NCI-H226 (cell line): ENCODE measurements around the gene RARA.

Experiments used
- DNase-seq: peaks from one replicate; pipeline ENCODE4 v3.0.0-alpha.2; 2015

The RARA gene

DNA sequence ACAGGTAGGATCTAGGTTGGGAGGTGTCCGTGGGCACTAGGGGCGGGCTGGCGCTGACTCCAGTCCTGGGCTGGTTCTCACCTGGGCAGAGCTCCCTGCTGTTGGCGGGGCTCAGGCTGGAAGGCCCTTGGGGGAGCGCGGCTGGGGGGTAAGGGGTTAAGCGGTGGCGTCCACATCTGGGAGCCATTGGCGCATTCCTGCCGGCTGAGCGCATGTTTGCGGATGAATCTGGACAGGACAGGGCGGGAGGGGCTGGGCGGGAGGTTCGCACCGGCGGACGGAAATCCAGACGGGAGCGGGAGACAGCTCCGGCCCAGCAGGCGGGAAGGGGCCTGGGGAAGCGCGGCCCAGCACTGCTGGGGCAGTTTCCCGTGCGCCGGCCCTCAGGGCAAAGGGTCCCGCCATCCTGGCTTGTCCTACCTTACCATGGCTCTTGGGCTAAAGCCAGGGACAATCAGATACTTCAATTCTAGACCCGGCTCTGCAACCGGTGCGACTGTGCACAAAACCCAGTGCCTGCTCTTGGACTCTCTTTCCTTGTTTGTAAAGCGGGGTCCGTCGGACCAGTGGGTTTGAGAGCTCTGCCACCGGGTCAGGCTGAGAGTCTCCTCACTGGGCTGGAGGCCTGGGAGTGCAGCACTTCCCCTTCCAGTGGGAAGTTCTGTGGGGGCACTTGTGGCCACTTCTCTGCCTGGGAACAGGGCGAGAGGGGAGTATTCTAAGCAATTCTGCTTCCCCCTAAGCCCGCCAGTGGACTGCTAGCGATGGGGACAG, 7.8 kb downstream of the RARA start:
- peak; percentile 63 for DNase-seq

DNA sequence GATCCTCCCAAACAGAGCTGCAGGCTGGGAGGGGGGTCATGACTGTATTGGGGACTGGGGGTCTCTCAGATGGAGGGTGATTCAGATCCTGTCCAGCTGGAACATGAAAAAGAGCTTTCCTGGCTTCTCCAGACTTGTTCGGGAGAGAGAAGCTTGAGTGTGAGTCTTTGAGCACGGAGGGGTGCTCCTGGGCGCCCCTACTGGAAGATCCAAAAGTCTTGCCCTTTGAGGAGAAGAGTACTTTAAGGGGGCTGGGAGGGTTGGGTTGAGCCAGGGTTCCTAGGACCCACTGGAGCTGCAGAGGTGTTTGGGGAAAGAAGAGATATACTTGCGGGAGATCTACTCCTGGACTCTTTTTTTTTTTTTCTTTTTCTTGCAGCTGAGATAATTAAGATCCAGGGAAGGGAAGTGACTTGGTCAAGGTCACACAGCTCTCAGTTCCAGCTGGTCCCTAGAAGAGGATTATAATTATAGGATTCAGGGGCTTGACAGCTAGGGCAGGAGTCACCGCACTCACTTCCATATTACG, 8.4 kb downstream of the RARA start:
- no peak for DNase-seq

DNA sequence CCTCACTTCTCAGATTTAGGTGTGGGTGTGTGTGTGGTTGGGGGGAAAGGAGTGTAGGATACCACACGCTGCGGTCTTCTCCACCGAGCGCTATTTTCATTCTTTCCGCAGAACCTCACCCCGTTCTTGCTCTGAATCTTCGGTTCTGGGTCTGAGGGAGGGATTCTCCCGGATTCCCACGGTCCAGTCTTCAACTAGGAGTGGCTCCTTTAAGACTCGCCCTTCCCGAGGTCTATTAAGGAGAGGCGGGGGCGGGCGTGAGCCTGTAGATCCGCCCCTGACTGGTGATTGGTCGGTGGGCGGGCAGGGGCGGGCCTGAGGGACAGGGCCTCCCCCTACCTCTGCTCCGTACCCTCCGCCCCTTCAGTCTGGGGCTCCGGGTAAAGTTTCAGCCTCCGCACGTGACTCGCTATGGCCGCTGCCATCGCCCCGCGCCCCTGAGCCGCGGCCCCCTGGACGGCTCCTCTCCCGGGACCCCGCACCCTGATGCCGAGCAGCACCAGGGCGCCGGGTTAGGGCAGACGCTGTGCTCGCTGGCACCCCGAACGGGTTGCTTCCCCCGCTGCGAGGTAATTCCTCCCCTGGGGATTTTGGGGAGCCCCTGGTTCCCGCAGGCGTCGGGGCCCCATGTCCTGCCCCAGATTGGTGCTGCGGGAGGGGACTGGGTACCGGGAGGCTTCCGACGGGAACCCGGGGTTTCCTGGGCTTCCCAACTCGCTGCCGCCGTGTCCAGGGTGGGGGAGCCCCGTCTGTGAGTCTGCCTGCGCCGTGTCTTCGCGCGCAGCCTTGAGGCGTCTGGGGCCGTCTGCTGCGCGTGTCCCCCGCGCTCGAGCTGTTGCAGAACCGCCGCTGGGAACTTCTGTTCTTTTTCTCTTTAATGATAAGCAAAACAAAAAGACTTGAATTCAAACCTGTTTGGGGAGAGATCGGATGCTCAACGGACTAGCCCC, 9.2 kb downstream of the RARA start:
- peak; percentile 93 for DNase-seq

DNA sequence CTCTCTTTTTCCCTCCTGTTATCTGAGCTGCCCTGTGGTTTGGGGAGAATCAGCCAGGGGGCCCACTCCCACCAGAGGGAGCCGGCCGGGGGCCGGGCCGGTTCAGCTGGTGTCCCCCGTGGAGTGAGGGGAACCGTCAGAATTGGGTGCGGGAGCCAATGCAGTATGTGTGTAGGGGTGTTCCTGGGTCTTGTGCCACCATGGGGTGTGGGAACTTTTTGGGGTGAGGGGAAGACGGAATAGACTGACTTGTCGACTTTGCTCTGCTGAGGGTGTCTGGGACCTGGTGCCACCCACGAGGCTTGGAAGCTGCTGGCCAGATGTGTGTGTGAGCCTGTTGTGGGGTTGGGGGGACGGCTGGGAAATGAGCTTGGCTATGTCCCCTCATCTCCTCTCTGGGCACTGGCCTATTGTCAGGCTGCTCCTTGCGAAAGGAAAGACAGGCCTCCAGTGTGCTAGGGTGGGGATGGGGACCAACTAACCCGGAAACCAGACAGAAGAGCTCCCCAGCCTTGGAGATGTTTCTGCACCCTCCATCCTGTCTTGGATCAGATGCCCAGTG, 9.9 kb downstream of the RARA start:
- DNase-seq, result no peak

DNA sequence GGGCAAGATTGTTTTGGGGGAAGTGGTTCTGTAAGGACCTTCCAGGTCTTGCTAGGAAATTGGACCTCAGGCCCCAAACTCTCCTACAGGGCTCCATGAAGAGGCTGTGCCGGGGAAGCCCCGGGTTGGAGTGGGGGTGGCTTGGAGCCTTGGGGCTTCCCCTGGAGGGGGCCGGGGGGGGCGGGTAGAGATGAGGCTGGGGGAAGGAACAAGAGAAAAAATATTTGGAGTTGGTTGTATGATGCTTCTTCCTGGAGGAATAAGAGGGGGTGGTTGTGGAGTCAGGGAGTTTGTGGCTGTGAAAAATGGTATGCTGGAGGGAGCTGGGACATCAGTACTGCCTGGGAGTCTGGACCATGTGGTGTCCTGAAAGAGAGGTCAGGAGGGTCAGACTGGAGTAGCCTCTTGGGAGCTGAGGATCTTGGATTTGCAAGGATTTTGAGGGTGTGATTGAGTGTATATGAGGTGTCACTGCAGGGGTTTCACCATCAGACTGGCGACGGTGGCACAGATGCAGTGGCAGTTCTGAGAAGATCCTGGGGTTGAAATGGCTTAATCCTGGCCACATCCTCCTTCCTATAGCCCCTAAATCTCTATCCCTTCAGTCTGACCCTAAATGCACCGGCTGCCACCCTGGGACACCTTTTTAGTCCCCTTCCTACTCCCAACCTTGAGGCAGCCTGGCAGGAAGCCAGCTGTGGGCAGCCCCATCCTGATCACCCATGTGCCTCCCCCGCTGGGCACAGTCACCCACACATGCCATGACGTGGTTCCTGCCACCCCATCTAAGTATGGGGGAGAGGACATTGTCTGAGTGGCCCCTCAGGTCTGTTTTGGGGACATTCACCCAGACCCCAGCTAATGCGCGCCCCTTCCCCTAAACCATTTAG, 10.9 kb downstream of the RARA start:
- DNase-seq, result no peak

DNA sequence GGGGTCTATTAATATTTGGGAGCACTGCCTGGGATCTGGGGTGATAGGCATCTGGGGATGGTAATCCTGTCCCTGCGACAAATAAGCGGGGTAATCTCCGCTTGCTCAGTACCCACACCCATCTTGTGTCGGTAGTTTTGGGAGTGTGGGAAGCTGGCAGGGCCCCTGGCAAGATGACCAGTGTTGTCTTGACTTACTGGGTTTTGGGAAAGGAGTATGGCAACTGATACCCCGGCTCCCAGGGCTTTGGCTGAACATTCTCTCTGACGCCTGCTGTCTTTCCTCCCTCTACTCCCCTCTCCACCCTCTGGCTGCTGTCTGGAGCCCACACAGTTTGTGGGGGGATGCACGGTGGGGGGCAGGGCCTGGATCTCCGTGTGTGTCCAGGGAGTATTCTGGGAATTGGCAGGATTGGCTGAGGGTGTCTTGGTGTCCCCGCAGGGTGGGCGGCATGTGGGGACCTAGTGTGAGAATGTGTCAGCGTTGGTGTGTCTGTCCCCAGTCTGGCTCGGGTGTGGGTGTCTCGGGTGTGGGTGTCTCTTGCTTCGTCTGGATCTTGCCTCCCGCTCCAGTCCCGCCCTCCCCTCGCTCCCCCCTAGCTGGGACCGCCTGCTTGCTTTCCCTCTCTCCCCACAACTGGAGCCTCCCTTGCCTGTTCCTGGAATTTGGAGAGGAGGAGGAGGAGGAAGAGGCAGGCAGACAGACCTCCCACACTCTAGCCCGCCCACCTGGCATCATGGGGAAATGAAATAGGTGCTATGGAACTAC, 12.0 kb downstream of the RARA start:
- peak; percentile 68 for DNase-seq

DNA sequence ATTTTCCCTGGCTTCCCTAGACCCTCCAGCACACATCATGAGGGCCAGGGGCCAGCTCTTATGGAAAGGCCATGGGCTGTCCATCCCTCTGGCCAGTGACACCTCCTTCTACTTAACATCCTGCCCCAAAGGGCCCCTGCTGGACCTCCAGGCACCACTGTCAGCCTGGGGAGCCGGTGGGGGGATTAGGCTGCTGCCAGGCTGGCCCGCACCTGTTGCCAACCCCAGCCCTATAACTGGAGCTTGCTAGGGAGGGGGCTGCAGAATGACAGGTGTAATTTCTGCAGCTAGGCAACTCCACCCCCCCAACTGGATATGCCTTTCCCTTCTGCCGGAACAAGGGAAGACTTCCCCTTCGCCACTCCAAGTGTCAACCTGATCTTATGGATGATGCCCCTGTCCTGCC, 12.5 kb downstream of the RARA start:
- DNase-seq, result no peak

DNA sequence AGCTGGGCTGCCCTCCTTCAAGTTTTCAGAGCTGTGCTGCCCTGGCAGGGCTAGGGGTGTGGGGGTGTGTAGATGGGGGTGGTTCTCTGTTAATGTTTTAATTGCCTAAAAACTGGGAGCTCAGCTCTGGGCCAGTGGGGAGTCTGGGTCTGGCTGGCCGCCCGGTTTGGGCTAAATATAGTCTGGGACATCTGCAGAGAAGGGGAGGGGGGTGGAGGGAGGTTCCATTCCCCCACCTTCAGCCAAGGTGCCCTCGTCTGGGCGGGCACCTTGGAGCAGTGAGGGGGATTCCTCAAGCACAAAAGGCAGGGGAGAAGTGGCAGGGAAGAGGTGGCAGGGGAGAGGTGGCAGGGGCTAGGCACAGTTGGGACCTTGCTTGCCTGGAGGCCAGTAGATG, 13.0 kb downstream of the RARA start:
- DNase-seq, result no peak

DNA sequence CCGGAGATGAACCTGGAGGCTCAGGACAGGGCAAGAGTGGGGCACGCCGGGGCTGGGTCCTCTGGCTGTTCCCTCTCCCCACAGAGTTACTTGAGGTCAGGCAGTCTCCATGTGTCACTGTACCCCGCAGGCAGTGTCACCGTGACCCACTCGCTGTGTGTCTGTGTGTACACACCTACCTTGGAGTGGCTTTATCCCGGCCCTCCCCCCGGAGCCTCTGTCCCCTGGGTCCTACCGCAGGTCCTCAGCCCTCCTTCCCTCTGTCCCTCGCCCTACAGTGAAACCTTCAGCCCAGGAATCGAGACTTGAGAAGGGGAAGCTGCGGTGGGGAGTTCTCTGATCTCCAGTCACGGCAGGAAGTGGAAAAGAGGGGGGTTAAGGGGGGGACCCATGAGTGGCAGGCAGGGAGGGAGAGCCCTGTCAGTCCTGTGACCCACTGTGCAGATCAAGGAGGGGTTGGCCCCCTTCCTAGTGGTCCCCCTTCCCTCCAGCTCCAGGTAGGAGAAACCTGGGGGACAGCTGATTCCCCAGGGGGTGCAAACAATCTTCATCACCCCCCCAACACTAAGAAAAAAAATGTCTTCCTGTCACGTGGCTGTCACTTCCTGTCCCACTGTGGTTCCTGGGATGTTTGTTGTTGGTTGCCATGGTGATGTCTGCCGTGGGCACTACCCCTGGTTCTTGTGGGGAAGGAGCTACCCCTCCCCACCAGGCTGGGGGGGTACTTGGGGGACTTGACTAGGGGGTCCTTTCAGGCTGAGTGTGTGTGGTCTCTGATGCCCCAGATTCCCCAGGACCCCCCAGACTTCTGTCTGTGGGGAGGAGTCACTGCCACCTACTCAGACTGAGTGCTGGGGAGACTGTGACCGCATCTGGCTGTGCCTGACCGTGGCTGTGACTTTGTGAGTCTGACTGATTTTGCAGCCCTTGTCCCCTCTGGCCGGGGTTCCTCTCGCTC, 13.7 kb downstream of the RARA start:
- DNase-seq, result peak; percentile 74

DNA sequence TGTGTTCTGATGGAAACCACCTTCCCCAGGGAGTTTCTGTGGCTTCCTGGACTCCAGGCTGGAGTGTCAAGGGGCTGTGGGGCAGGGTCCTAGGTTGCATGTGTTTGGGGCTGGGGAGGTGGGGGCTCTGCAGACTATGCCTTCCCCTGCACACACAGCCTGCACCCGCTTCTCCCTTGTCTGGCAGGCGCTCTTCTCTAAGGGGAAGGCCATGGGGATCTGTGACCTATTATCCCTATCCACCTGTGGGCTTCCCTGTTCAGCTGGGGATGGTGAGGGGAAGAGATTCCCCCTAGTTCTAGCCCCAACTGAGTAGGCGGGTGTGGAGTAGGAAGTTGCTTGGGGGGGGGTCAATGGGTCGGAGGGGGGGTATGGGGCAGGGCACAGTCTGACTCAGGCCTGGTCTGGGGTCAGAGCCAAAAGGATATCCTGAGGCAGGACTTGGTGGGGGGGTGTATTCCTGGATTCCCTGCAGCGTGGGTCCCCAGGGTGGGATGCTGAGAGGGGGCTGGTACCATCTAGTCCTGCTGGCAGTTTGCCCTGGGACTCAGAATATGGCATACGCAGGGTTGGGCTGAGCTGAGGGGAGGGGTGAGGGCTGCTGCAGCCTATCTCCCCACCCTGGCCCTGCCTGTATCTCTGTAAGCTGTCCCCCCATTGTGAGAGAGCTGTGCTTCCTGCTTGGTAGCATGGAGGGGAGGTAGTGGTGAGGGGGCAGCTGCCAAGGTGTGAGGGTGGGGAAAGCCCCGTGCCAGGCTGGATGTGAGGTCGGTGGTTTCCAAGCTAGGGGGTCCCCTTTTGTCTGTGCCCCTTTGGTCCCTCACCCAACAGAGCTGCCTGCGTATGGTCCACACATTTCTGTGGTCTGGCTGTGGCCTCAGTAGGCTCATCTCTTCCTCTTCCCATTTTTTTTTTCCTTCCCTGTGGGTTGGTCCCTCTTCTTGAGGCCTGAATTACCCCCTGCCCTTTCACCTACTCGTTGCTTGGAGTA, 14.7 kb downstream of the RARA start:
- peak; percentile 68 for DNase-seq

DNA sequence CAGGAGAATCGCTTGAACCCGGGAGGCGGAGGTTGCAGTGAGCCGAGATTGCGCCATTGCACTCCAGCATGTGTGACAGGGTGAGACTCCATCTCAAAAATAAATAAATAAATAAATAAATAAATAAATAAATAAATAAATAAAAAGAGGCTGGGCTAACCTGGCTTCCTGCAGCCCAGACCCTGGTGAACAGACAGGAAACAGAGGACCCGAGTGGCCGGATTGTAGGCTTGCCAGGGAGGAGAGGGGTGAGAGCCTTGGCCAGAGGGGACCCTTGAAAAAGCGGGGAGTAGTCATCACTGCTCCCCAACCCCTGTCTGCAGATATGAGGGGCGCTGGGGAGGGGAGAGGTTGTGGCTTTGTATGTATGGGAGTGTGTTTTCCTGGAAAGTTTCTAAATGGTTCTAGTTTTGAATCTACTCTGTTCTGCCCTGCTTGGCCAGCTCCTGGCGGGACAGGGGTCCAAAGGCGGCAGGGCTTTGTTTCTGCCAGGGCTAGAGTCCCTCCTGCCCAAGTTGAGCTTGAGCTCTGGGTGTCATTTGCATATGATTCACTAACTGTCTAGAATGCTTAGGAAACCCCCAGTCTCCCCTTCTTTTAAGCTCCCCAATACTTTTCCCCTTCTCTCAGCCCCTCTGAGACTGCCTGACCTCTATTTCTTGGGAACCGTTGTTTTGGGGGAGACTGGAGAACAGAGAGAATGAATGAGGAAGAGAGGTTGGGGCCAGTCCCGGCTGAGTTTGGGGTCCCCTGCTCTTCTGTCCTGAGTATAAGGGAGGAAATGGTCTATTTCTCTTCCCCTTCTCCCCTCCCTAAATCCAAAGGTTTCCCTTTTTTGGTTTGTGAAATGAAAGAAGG, 16.4 kb downstream of the RARA start:
- DNase-seq, result peak; percentile 1

DNA sequence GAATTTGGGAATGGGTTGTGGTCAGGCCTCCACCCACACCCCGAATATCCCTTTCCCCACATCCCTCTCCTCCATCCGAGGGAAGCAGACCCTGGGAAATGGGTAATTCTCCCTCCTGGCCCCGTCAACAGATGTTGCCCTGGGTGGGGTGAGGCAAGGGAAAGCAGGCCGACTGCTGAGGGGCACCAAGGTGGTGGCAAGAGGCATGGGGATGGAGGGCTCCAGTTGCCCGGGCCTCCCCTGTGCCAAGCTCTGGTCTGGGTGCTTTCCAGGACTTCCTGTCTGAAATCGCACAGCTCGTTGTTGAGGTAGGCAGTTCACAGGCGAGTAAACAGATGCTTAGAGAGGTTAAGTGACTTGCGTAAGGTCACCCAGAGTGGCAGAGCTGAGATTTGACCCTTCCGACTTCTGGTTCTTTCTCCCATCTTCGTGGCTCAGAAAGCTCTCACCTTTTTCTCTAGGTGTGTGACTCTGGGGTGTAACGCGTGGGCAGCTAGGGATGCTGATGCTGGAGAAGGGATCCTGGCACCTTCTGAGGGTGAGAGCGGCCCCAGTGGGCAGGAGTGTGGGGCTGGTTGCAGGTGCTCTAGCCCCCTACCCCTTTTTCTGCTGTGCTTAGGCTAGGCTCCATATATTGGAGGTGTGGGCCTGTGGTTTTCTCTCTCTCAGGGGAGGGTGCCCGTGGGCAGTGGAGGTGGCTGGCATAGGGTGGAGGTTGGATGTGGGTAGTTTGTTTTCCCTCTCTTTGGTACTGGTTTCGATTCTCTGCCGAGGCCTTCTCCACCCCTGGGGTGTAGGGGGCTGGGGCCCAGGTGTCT, 17.2 kb downstream of the RARA start:
- DNase-seq, result peak; percentile 10

DNA sequence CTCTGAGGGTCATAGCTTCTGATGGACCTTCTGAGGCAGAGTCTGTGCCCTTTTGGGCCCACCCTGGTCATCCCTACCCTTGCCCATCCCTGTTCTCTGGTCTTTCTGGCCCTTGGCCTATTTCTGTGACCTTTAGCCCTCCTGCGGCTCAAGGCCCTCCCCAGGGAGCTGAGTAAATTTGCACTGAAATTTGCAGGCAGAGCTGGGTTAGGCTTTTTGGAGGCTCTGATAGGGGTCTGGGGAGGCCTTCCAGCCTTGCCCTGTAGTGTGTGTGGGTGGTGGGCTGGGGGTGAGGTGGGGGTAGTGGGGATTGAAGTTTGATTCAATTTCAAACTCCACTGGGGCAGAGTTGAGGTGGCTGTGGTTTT, 17.8 kb downstream of the RARA start:
- no peak for DNase-seq

DNA sequence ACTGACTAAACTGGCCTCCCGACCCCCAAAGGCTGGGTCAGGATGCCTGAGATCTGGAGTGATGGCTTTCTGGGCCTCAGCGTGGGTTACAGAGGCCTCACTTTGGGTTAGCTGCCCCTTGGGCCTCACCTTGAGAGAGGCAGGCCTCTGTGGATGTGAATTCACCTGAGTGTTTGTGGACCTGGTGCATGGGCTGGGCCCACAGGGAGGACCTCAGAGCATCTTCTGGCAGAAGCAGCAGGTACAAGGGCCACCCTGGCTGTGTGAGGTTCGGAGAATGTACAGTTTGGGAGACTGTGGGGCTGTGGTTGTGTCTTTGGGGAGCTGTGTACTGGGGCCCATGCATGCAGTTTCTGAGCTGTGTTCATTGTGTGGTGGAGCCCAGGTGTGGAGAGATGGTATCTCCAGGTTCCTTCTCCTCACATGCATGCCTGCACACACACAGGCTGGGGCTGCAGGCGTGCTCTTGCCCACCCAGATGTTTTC, 18.3 kb downstream of the RARA start:
- DNase-seq, result no peak

DNA sequence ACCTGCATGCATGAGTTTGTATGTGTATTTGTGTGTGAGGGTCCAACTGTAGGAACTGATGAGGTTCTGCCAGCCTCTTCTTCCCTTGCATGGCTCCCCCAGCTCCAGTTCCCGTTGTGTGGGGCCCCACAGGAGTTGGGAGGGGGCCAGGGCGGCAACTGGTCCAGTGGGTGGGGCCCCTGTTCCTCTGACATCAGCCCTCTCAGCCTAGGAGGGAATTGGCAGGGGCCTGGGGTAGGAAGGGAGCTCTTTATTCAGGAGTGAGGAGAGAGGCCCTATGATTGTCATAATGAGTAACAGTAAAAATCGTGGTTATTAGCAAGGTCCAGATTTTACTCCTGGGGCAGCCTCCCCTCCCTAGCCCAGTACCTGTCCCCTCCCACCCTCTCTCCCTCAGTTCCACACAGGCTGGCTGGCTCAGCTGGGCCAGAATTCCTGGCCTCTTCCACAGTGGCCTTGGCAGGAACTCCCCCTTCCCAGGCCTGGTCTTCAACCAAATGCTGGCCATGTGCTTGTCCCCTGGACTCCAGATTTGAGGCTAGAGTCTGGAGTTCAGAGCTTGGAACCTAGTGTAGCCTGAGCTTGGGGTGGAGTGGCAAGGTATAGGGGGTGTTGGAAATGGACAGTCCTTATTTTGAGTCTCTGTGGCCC, 18.9 kb downstream of the RARA start:
- no peak for DNase-seq

DNA sequence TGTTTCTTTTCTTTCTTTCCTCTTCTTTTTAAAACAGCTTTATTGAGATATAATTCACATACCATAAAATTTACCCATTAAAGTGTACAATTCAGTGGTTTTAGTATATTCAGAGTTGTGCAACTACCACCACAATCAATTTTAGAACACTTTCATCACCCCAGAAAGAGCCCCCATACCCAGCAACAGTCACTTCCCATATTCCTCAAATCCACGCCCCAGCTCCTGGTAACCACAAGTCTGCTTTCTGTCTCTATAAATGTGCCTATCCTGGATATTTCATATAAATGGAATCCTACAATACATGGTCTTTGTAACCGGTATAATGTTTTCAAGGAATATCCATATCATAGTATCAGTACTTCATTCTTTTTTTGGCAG, 19.4 kb downstream of the RARA start:
- DNase-seq, result no peak
